Nephron (organoid): ENCODE data around the gene ANKHD1.

Source experiments
- H3K27ac Mint-ChIP-seq, 3 experiments: 2 replicates each; pipeline ENCODE4 v1.8.0; 2020; ENCODE audit warnings: mixed read lengths in 3 of 3, mild to moderate bottlenecking in 2 of 3, moderate library complexity in 1 of 3
- H3K27me3 Mint-ChIP-seq: 2 replicates; pipeline ENCODE4 v1.8.0; 2021; ENCODE audit warnings: low read depth, mild to moderate bottlenecking, moderate library complexity, mixed read lengths
- H3K36me3 Mint-ChIP-seq: 2 replicates; pipeline ENCODE4 v1.8.0; 2020; ENCODE audit warnings: low read depth, mixed read lengths
- H3K4me1 Mint-ChIP-seq: 2 replicates; pipeline ENCODE4 v1.8.0; 2020; ENCODE audit warnings: mixed read lengths
- H3K4me3 Mint-ChIP-seq, 3 experiments: 2 replicates each; pipeline ENCODE4 v1.8.0; 2020; ENCODE audit warnings: mild to moderate bottlenecking in 3 of 3, mixed read lengths in 3 of 3, moderate library complexity in 2 of 3
- H3K9me3 Mint-ChIP-seq: 2 replicates; pipeline ENCODE4 v1.8.0; 2020; ENCODE audit warnings: mixed read lengths
- TF ChIP-seq, protein P1 (sequence below), 3 experiments: fragments of 200-600 bp; sonication (generic); IDR thresholded peaks; one replicate each; pipeline ENCODE4 v1.5.0; 2021; ENCODE audit warnings: antibody characterized with exemption in 3 of 3; ENCODE audit not compliant: unreplicated experiment in 3 of 3

The ANKHD1 gene

DNA sequence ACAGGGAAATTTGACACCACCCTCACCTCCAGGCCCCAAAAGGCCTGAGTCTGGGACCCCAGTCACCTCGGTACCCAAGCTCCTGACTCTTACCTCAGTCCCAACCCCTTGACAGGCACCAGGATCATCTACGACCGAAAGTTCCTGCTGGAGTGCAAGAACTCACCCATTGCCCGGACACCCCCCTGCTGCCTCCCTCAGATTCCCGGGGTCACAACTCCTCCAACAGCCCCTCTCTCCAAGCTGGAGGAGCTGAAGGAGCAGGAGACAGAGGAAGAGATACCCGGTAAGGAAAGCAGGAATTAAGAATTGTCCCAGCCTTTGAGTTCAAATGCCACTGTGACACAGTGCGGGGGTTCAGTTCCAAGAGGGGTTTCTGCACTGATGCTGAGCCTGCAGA is 147.2 kb downstream of the ANKHD1 start:
- Mint-ChIP-seq H3K4me3 (peak overlapping the region in 2 of 3 experiments; percentile 77 to 79), H3K4me1 (peaks cover 49% of the 10 kb centered on the region), H3K9me3 (no peaks in the 10 kb centered on the region), H3K36me3 (peaks cover 54% of the 10 kb centered on the region), H3K27ac (peak overlapping the region; percentile 58 to 88 (median 85)), H3K27me3 (no peaks in the 10 kb centered on the region)
- TF ChIP-seq, protein P1, sequence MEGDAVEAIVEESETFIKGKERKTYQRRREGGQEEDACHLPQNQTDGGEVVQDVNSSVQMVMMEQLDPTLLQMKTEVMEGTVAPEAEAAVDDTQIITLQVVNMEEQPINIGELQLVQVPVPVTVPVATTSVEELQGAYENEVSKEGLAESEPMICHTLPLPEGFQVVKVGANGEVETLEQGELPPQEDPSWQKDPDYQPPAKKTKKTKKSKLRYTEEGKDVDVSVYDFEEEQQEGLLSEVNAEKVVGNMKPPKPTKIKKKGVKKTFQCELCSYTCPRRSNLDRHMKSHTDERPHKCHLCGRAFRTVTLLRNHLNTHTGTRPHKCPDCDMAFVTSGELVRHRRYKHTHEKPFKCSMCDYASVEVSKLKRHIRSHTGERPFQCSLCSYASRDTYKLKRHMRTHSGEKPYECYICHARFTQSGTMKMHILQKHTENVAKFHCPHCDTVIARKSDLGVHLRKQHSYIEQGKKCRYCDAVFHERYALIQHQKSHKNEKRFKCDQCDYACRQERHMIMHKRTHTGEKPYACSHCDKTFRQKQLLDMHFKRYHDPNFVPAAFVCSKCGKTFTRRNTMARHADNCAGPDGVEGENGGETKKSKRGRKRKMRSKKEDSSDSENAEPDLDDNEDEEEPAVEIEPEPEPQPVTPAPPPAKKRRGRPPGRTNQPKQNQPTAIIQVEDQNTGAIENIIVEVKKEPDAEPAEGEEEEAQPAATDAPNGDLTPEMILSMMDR (IDR thresholded peaks at IDR 0.05; ENCODE audit: unreplicated experiment in 3 of 3): no peak

- peaks cover 52% of the 10 kb centered on the region for H3K4me1 Mint-ChIP-seq
- peaks cover 50% of the 10 kb centered on the region for H3K36me3 Mint-ChIP-seq
- TF ChIP-seq, protein P1 (IDR thresholded peaks at IDR 0.05; ENCODE audit: unreplicated experiment in 3 of 3): no peak
Observed at GRCh38 chr5:140549237-140550144, 147.9 kb downstream of the ANKHD1 start.

GRCh38 chr5:140550147-140551079 is 148.8 kb downstream of the ANKHD1 start:
- TF ChIP-seq, protein P1 (IDR thresholded peaks at IDR 0.05; ENCODE audit: unreplicated experiment in 3 of 3): no peak
- Mint-ChIP-seq H3K9me3 (no peaks in the 10 kb centered on the region), H3K36me3 (peaks cover 47% of the 10 kb centered on the region), H3K4me1 (peaks cover 57% of the 10 kb centered on the region), H3K4me3 (peak overlapping the region in 1 of 3 experiments; percentile 24), H3K27me3 (no peaks in the 10 kb centered on the region), H3K27ac (peak overlapping the region in 2 of 3 experiments; percentile 58 to 85)

More at GRCh38 chr5:140549237-140550144, 147.9 kb downstream of the ANKHD1 start:
- Mint-ChIP-seq H3K27me3 (no peaks in the 10 kb centered on the region), H3K27ac (peak overlapping the region; percentile 58 to 85 (median 60)), H3K9me3 (no peaks in the 10 kb centered on the region), H3K4me3 (peak overlapping the region; percentile 61 to 79 (median 77))

DNA sequence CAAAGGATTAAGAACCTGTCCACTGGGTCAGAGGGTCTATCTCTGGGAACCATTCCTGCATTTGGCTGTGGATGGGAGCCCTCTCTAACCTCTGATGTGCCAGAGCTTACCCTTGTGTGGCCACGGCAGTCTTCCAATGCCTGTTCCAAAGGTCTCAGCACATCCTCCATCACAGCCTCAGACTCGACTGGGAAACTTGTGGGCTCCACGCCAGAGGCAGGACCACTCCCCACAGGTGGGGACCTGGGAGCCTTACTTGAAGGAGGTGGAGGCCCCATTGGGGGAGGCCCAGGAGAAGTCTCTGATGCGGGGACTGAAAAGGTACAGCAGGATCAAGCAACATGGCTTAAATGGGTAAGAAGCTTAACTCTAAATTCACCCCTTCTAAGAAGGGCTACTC is 150.2 kb downstream of the ANKHD1 start:
- H3K9me3 Mint-ChIP-seq: no peaks in the 10 kb centered on the region
- no peak overlapping the region for H3K4me3 Mint-ChIP-seq
- no peak overlapping the region for H3K27ac Mint-ChIP-seq
- peaks cover 62% of the 10 kb centered on the region for H3K4me1 Mint-ChIP-seq
- H3K36me3 Mint-ChIP-seq: peaks cover 41% of the 10 kb centered on the region
- TF ChIP-seq, protein P1 (IDR thresholded peaks at IDR 0.05; ENCODE audit: unreplicated experiment in 3 of 3): no peak
- H3K27me3 Mint-ChIP-seq: no peaks in the 10 kb centered on the region

- H3K36me3 Mint-ChIP-seq: peaks cover 40% of the 10 kb centered on the region
- TF ChIP-seq, protein P1 (IDR thresholded peaks at IDR 0.05; ENCODE audit: unreplicated experiment in 3 of 3): no peak
- no peaks in the 10 kb centered on the region for H3K27me3 Mint-ChIP-seq
- peaks cover 58% of the 10 kb centered on the region for H3K4me1 Mint-ChIP-seq
- no peaks in the 10 kb centered on the region for H3K9me3 Mint-ChIP-seq
- H3K4me3 Mint-ChIP-seq: peak overlapping the region; percentile 0 to 64 (median 62)
- H3K27ac Mint-ChIP-seq: peak overlapping the region in 1 of 3 experiments; percentile 18
Observed at GRCh38 chr5:140553657-140554056, 152.0 kb downstream of the ANKHD1 start.
